ENCODE measurements around the gene HLTF.

The HLTF gene

DNA sequence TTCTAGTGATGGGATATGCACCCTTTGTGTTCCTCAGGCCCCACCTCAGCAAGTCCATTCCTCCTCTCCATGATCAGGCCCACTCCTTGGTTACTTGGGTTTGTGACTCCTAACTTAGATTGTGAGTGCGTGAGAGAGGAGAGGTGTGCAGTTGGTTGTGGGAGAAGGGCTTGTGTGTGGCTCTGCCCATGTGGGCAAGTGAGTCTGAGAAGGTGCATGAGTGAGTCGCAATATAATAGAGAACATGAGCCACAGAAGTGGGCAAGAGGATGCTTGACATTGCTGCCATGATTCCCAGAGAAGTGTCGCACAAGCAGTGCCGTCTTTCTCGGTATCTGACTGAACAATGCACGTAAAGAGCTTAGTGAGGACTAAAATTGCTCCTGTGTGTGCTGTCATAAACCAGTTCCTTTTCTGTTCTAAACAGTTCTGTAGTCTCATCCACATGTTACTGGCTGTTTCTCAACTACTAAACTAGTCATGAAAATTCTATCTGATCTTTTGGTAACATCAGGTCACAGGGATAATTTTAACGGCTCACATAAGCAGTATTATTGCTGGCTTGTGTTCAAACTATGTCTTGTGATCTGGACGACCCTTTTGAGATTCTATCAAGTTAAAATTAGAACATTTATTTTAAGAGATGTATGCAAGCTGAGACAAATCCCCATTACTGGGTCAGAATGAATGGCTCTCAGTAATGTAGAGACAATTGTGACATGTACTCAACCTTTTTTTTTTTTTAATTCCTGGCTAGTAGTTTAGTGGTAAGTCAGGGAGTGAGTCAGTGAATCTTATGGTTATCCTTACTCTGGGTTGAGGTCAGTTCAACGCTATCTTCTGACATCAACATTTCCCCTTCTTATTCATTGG, 69.4 kb downstream of the HLTF start:
- DNase-seq = no peak

DNA sequence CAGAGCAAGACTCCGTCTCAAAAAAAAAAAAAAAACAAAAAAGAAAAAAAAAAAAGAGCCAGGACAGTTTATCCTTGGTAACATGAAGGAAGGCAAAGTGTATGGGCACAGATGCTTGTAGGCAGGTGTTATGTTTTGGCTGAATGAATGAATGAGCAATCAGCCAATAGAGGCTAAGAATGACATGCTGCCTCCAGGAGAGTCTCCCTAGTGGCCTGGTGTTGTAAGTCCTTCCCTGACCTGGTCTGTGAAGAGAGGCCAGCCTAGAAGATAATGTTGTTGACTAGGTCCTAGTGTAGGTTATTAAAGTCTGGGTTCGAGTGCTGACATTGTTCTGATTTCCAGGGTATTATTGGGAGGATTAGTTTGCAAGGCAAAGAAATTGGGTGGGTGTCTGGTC, 70.1 kb downstream of the HLTF start:
- no peak for DNase-seq

DNA sequence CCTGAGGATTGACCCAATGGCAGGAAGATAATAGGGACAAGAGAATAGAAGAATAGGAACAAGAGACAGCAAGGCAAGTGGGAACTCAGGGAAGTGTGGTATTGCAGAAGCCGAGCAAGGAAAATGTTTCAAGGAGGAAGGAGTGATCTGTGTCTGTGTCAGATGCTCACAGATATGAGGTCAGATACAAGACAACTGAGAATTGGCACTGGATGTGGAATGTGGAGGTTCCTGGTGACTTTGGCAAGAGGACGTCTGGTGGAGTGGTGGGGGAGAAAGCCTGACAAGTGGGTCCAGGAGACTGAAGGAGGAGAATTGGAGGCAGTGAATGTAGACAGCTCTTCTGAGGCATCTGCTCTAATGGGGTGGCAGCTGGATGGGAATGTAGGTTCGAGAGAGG, 70.9 kb downstream of the HLTF start:
- DNase-seq = no peak

DNA sequence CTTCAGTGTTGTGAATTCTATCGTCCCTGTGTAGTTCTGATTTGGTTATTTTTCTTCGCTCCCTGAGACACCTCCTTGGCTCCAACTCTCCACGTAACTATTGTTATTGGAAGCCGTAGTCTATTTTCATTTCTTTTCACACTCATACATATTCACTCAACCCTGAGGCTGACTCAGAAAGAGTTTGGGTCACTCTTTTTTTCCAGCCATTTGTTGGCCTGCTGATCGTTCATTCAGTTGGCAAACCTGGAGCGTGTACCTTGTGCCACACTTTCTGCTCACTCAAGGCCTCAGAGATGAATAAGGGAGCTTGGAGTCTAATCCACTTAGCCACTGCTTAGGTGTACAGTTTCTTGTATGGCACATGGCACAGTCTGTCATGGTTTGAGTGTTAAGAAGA, 72.6 kb downstream of the HLTF start:
- DNase-seq = no peak

DNA sequence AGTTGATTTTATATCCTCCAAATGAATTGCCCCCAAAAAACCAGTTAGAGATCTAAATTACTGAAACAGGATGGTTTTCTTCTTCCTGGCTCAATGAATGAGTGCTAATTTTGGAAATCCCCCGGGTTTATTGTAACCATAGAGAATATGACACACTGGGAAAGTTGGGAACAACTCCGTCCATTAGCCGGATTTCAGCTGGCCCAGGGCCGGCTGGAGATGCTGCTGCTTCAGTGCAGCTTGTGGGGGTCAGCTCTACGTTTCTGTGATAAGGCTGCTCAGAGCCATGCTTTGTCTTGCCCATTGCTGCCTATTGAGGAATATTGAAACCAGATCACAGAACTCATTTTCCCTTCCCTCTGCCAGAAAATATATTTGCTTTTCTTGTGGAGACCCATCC, 74.7 kb downstream of the HLTF start:
- DNase-seq = no peak

DNA sequence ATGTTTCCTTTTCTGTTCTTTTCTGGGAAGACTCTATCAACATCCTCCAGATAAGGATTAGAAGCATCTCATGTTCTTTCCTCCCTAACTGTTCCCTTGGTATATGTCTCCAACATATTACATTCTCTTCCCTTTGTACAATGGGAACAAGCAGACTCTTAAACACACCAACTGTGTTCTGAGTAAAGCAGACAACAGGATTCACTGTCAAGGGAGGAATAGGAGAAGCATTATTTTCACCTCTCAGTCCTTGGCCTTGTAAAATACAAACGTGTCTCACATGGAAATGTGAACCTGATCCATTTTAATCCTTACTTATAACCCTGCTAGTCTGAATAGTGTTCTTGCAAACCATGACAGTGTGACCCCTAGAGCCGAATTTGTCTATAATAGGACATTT, 75.4 kb downstream of the HLTF start:
- no peak for DNase-seq

DNA sequence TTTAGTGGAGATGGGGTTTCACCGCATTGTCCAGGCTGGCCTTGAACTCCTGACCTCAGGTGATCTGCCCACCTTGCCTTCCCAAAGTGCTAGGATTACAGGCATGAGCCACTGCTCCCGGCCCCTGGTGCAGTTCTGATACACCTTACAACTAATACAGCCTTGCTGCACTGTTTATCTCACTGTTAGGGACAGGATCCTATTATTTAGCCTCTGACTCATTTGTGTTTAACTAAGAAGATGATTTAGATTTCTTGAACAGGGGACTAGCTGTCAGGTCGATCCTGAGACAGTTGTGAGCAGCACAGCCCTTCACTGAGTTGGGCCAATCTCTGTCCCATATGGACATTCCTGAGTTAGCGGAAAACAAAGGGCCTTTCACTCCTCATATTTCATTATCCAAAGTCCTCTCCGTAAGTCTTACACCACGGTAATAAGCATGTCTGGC, 75.8 kb downstream of the HLTF start:
- DNase-seq = no peak

DNA sequence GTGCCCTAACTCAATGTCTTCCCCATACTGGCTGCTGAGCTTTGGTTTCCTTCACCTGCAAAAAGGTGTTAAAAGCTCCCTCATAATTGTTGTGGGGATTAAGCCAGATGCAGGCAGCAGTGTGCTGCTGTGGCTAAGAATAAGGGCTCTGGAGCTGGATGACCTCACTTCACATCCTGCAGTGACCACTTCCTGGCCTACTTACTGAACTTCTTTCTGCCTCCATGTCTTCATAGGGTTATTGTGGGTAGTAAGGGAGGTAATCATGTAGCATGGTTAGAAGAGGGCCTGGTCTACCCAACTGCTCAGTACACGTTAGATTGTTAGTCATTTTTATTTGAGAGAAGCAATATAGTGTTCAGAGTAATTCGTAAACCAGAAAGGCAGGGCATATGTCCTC, 76.6 kb downstream of the HLTF start:
- DNase-seq = no peak

DNA sequence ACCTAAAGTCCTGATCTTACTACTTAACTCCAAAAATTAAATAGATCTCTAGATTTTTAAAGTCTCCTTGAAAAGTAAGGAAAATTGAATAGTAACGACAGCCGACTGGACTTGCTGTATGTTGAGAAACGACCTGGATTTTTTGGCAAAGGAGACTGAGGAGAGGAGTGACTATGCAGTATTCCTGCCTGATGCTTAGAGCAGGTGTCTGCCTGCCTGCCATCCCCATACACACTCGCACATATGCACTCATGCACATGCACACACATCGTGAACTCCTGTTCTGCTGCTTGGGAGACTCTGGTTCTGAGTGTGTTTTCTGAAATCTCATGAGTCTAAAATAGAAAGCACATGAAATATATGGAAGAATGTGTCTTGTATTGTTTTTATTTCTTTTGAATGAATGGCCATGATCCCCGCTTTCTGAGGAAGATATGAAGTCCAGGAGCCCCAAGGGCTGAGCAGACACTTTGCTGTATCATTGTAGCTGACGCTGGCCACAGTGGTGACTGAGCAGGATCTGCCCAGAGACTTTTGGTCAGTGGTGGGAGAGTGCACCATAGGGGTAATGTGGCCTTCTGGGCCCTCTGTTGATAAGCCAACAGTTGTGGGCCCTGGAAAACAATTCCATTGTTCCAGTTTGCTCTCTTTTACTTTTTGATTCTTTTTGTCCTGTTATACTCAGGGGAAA, 78.6 kb downstream of the HLTF start:
- DNase-seq = no peak

DNA sequence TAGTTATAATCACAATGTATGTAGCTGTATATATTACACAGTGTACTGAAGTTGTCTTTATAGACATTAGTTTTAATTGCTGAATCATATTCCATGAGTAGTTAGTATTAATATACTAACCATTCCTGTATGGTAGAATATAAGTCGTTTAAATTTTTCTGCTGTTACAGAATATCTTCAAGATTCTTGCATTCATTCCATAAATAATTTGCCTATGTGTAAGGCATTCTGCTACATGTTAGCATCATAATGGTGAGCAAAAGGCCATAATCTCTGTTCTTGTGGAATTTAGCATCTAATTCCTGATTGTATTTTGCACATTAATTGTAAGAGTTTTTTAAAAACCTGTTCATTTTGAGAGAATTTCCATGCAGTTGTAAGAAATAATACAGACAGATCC, 80.9 kb downstream of the HLTF start:
- no peak for DNase-seq

DNA sequence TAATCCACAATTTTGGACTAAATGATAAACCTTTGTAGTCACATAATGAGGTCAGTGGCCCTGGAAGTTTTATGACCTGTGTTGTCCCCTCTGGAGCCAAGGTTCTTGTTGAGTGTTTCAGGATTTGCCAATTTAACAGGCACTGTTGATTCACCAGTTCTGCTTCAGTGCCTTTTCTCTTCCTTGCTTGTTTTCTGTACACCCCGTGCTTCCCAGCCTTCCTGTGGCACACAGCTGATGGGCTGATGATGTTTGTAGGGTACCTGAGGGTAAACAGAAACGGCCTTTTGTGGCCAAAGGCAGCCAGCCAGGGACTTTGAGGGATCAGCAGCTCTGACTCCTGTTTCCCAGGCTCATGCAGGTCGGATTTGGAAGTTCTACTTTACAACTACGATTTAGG, 81.7 kb downstream of the HLTF start:
- peak; percentile 80 for DNase-seq

DNA sequence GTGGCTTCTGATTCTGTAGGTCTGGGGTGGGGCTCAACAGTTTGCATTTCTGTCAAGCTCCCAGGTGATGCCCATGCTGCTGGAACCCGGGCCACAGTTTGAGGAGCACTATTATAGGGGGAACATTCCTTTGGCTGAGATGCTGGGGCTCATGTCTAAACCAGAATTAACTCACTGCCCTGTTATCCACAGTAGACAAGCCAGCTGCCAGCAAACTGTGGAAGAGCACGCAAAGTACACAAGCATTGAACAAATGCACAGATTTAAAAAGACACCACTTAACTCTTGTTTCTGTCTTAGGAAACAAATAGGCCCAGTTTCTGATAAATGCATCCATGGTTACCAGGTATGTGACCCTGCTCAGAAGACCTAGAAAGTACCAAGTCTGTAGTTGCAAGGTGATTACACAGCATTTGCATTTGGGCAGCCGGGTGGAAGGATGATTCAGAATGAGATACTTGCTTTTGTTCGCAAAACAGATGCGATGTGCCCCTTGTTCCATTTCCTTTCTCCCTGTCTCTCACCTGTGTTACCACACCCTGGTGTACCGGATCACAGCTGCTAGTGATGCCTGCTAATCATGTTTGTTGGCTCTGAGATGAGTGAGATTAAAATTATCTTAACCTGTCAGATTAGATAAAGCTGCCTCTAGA, 82.6 kb downstream of the HLTF start:
- DNase-seq = no peak

DNA sequence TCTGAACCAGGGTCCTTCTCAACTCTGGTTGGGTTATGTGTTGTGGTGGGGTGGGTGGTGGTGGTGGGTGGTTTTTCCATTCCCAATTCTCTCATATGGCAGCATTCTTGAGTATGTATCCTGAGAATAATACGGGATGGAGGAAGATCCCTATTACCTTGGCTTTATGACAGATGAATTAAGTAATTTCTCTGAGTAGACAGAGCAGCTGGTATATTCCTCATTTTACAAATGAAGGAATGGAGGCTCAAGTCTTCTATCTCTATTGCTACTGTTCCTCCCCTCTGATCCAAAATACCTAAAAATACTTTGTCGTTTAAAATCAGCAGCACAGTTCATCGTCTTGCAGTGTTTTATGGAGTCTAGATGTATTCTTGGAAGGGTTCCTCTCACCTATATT, 84.6 kb downstream of the HLTF start:
- DNase-seq = no peak

DNA sequence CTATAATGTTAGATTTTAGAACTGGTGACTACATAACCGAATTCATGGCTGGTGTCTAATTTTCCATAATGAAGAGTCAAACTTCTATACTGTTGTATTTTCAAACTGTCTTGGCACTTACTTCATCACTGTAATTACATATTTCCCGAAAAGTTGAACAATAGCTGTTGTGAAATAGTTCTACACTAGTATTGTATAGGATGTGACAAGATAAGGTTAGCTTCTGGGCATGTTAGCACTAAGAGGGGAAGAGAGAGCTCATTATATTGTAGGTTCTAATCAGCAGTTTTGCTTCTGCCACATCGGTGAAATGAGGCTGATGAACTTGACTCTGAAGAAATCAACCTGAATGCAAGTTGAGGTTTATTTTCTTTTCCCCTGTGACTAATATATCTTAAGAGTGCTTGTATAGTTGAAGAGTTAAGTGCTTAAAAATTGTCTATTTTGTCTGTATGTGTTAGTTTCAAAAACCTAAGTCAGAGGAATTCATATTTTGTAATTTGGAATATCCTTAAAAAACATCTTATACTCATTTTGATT, 86.1 kb downstream of the HLTF start:
- no peak for DNase-seq

DNA sequence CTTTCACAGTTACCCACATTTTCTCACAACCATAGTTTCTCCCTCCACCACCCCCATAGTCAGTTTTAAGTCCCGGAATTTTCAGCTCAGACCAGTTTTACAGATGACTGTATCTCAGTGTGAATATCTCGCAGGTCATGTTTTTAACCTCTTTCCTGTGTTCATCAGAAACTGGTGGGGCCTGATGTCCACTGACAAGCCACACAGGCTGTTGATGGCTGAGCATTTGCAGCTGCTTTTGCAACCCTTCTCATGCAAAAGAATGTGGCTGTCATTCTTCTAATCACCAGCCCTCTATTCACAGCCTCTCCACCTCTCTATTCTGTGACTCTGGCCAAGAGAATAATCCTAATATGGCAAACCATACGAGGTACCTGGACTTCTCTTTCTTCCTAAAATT, 86.5 kb downstream of the HLTF start:
- DNase-seq = no peak

DNA sequence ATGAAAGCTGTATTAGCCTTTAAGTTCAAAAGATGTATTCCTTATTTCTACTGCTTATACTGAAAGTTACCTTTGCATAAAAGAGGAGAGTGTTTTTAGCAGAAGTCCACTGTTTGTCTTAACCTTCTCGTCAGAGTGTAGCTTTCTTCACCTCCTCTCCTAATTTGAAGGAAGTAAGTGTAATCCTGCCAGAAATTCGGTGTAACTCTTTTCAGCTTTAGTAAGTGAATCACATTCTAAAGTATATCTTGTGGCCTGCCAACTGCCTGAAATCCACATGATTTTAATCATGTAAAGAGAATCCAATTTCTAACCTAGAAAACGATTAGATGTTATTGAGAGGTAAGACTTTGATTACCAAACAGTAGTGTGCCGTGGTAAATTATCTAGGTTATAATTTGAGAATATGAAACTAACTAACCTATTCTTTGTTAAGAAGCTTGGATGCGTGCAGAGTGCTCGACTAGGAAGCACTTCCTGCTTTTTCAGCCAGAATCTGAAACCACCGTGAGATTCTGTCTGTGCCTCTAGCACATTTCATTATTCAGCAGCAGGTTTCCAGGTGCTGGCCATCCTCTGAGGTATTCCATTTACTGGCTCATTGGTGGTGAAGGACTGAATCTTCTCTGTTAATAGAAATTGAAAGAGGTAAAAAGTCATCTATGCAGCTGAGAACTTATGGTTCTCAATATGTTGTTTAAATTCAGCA, 87.5 kb downstream of the HLTF start:
- DNase-seq = peak; percentile 66

DNA sequence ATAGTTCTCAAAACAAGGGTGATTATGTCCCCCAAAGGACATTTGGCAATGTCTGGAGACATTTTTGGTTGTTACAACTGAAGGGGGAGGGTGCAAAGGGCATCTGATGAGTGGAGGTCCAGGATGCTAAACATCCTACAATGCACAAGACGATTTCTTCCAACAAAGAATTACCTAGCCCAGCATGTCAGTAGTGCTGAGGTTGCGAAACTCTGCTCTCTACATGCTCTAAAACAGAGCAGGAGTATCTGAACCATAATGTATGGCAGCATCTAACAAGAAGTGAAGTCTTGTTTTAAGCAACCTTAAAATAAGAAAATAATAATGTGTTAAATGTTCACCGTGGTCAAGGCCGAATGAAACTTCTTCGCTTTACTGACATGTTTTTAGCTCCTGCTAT, 88.0 kb downstream of the HLTF start:
- DNase-seq = no peak

DNA sequence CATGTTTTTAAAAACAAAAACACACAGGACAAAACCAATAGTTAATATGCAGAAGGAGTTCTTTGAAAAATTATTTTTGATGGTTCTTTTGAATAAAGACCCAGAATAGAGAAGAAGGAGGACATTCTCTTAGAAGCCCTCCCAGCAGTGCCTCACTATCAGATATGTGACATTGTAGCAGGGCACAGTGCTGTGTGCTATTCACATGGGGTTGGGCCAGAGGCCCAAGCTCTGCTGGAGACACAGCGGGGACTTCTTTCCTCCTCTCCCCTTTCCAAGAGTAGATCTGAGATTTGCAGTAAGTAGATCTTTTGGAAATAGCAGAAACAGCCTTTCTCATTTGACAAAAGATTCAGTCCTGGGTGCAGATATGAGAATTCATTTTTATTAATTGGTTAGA, 88.7 kb downstream of the HLTF start:
- no peak for DNase-seq

DNA sequence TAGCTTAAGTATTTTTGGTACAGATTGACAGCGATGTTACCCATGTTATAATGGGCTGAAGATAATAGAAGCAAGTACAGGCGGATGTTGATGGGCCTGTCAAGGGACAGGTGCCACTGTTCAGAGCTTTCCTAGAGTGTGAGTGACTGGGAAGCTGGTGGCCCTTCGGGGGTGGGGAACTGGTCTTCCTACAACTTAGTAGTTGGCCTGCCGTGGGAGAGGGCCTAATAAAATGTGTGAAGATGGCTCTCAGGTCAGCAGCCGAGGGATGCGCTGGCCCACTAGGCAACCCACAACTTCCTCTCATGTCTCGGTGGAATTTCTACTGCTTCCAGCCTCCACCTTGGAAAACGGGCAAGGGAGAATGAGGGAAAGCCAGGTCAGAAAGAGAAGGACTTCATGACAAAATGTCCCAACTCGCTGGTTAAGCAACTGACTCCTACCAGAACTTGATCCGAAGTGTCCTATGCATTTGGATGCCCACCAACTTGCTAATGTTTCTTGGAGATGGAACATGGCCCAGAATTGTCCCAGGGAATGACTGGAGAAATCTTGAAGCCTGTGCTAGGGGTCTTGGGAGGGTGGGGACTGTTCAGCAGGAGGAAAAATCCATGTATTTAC, 93.6 kb downstream of the HLTF start:
- DNase-seq = no peak

DNA sequence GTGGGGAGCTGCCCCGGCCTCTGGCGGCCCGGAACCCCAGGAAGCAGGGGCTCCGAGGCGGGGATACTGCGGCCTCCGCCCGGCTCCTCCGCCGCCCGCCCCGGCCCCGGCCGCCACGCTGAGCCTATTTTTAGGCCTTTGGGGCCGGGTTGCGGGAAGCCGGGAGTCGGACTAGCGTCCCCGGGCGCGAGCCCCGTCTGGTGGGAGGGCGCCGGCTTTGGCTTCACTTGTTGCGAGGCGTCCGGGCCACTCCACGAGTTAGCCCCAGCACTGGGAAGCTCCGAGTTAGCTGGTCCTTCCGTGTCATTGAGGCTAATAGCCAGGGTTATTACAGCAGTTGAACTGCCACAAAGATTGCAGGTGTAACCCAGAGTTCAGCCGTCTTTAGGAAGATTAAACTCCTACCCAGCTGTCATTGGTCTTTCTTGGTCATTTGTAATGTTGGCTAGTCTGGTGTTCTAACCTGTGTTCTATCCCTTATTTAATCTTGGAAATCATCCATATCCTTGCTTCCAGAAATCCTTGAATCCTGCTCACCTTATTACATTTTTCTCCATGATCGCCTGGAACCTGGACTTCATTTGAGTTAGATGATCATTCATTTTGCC, 94.2 kb downstream of the HLTF start:
- DNase-seq = no peak

DNA sequence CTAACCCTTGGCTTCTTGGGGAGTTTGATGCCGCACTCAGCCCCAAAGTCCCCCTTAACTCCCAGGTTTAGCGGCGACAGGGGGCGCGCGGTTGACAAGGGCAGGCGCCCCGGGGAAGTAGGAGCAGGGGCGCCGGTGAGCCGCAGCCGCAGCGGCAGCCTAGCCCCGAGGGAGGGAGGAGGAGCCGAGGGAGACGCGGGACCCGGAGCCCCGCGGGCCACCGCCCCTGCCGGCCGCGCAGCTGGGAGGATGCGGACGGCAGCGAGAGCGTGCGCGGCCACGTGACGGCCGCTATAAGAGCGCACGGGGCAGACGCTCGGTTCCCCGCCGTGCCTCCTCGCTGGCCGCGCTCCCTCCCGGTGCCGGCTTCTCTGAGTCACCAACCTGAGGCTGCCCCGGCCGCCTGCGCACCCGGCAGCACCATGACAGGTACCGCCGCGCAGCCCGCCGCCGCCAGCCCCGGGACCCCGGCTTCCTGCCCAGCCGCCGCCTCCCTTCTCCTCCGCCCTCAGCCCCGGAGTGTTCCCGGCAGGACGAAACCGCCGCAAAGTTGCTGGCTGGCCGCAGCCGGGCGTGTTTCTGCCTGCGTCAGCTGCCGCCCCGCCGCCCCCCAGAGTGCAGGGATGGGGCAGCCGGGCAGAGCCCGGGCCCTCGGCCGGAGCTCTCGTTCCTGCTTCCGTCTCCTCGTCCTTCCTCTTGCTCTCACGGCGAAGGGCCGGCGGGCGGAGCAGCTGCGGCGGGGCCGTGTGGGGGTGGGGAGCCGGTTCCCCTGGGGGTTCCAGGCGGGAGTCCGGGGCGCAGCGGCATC, 94.9 kb downstream of the HLTF start, which contains the start of gene GYG1:
TSS of gene GYG1 (plus strand) at position 322 of the 808 bp plus-strand sequence. CDS start at position 423, 101 bp downstream.
- peak; percentile 31 for DNase-seq
